Transverse colon (tissue), 4 donors: Measurements from ENCODE around the gene C1orf21.

ENCODE experiments used
- CTCF ChIP-seq, 5 experiments: fragments of 200-600 bp in 3 of 5; fragments of 450-650 bp in 2 of 5; sonication (generic) in 3 of 5; IDR thresholded peaks; 1 replicate in 2 of 5; 2 replicates in 3 of 5; pipeline ENCODE4 v1.5.1; 2016 to 2017; ENCODE audit warnings: antibody characterized with exemption in 5 of 5, inconsistent platforms in 3 of 5, mild to moderate bottlenecking in 2 of 5, moderate library complexity in 1 of 5
- POLR2AphosphoS5 ChIP-seq, 3 donors: sonication (generic); formaldehyde crosslinking; IDR thresholded peaks; one replicate each; pipeline ENCODE4 v1.6.1; 2016; ENCODE audit warnings: antibody characterized with exemption in 3 of 3

DNA sequence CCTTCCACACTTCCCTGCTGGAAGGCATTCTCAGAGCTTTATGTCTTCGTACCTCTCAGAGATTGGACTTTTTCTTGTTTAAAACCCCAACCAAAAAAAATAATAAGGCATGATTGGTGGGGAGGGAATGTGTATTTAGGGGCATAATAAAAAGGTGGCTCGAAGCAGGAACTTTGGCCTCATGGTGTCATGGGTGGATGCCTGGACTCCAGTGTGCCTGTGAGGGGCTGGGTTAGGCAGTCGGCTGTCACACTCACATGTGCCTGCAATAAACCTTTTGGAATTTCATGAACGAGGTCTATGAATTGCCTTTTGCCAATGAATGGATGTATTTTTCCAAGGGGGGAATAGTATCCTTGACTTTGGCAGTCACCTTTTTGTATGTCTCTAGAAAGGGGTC is 236.6 kb downstream of the C1orf21 start:
- TF ChIP-seq CTCF (IDR thresholded peaks at IDR 0.05) (no peak), POLR2AphosphoS5 (IDR thresholded peaks at IDR 0.05) (no peak)
